NCI-H128 (cell line): ENCODE data around the gene UGT1A10.
"Not testable (repeated sequence)": the region's sequence is repeated elsewhere in the genome, so short reads cannot be mapped to it uniquely, and the experiment has no call there.

Experiments used
- DNase-seq: peaks from one replicate; lab custom pipeline; 2025; ENCODE audit not compliant: unreplicated experiment; lab: John Stamatoyannopoulos, UW

Gene UGT1A10

GRCh38 chr2:233655043-233655442 lies 18.8 kb downstream of the UGT1A10 start:
- no peak for DNase-seq

- not testable (repeated sequence) for DNase-seq
Measured at GRCh38 chr2:233655943-233656342, 19.7 kb downstream of the UGT1A10 start.

- no peak for DNase-seq
Measured at GRCh38 chr2:233656443-233656842, 20.2 kb downstream of the UGT1A10 start.

- no peak for DNase-seq
Measured at GRCh38 chr2:233658610-233659009, 22.4 kb downstream of the UGT1A10 start.

- no peak for DNase-seq
Measured at GRCh38 chr2:233663911-233664310, 27.7 kb downstream of the UGT1A10 start.

- DNase-seq = no peak
Measured at GRCh38 chr2:233668605-233669260, 32.5 kb downstream of the UGT1A10 start.

- no peak for DNase-seq
Measured at GRCh38 chr2:233671290-233672161, 35.3 kb downstream of the UGT1A10 start, which contains the start of gene UGT1A9. Gene UGT1A9, plus strand, starts transcription at chr2:233671898. Its CDS starts 37 bp downstream, at chr2:233671935.

GRCh38 chr2:233672886-233673285 lies 36.6 kb downstream of the UGT1A10 start:
- no peak for DNase-seq

- no peak for DNase-seq
Measured at GRCh38 chr2:233673896-233674295, 37.6 kb downstream of the UGT1A10 start.

GRCh38 chr2:233674314-233674713 lies 38.1 kb downstream of the UGT1A10 start:
- no peak for DNase-seq

- DNase-seq = no peak
Measured at GRCh38 chr2:233674995-233675394, 38.7 kb downstream of the UGT1A10 start.

- no peak for DNase-seq
Measured at GRCh38 chr2:233676046-233676445, 39.8 kb downstream of the UGT1A10 start.

- DNase-seq = no peak
Measured at GRCh38 chr2:233679196-233679595, 42.9 kb downstream of the UGT1A10 start.

GRCh38 chr2:233680361-233681045 lies 44.3 kb downstream of the UGT1A10 start:
- DNase-seq = no peak

- DNase-seq = no peak
Measured at GRCh38 chr2:233681521-233682099, 45.4 kb downstream of the UGT1A10 start, which contains the start of gene UGT1A7. Gene UGT1A7, plus strand, starts transcription at chr2:233681901. Its CDS starts 37 bp downstream, at chr2:233681938.

GRCh38 chr2:233684640-233685039 lies 48.4 kb downstream of the UGT1A10 start:
- no peak for DNase-seq

GRCh38 chr2:233686928-233687327 lies 50.7 kb downstream of the UGT1A10 start:
- DNase-seq = no peak

GRCh38 chr2:233688341-233688740 lies 52.1 kb downstream of the UGT1A10 start:
- no peak for DNase-seq

GRCh38 chr2:233689031-233689430 lies 52.8 kb downstream of the UGT1A10 start:
- DNase-seq = no peak

- DNase-seq = no peak
Measured at GRCh38 chr2:233689501-233689900, 53.3 kb downstream of the UGT1A10 start.

GRCh38 chr2:233690444-233690843 lies 54.2 kb downstream of the UGT1A10 start:
- DNase-seq = no peak
